ENCODE measurements around the gene LRSAM1. TPM values are rescaled to one million over a fixed set of nuclear protein-coding genes. Genes with fewer than 3 reads are reported as not detected.

LRSAM1 gene
- 10 to 100 TPM; 23.4 to 25.2 TPM for total RNA-seq

DNA sequence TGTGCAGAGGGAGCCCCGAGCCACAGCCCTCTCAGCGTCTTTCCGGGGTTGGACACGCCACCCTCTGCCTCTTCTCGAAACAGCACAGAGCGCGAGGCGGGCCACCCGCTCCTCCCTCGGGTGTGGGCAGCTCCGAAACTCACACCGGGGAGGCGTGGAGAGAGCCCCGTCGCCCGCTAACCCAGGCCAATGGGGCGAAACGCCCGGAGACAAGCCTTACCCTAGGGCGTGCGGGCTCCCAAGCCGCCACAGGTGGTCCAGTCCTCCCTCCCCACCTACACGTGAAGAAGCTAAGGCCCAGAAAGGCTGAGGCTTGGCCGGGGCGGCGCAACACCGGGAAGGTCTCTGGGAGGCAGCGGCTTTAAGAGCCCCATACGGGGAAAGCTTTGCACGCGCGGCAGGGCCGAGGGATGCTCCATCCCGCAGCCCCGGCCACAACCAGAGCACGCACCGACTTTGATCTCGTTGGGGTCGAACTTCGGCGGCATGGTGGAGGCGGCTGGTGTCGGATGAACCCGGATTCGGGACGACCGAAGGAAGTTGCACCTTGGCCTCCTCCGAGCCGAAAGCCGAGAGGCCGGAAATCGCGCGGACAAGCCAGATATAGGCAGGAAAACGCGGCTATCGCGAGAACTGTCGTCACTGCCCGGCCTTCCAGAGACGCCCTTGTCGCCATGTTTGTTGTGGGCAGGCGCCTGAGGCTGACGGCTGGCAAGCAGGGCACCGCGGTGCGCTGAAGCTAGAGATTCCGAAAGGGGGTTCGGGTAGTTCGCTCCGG, at the start of gene LRSAM1, which contains the start of gene RPL12:
LRSAM1 (plus strand) TSS at position 681 of the 778 bp plus-strand sequence. CDS start 3,018 bp downstream, outside the sequence.
RPL12 (minus strand) TSS at position 577 of the 778 bp plus-strand sequence; CDS start at position 488, 89 bp downstream.
- POLR2A ChIA-PET, result interaction anchor here (0.5 to 3.6 kb wide), 11 partner anchors 12 to 465 kb away, joined by 3 to 27 read pairs (median 4); partner anchors contain the start of genes SLC2A8, TOR2A and ZNF79
- CTCF ChIA-PET, result interaction anchor here (0.5 to 1.3 kb wide), 4 partner anchors 54 to 140 kb away, joined by 3 to 4 read pairs (median 3); partner anchors contain the start of gene SLC2A8

DNA sequence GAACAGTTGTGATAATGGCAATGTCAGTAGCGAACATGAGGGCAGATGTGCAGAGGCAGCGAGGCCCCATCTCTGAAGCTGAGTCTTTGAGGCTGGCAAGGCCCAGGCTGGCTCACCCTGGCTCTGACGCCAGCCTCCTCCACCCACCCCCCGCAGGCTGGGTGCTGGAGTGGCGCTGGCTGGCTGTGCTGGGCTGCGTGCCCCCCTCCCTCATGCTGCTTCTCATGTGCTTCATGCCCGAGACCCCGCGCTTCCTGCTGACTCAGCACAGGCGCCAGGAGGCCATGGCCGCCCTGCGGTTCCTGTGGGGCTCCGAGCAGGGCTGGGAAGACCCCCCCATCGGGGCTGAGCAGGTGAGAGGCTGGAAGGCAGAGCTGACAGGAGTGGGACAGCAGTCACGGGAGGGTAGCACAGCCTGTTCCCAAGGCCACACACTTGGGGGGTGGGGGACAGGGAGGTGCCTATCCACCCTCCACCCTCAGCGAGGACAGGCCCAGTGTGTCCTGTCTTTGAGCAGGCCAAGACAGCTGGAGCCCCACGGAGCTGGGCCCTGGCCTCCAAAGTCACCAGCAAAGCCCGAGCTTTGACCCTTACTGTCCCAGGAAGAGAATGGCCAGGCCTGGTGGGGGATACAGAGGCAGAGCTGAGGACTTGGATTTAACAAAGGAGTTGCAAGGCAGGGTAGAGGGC, 48.8 kb upstream of the LRSAM1 start:
- ChIA-PET POLR2A (interaction anchor here (0.6 kb wide), 1 partner anchor 138 kb away, joined by 3 read pairs; the partner anchor contains the start of gene GARNL3), CTCF (interaction anchor here (1.1 kb wide), 1 partner anchor 24 kb away, joined by 3 read pairs; no protein-coding TSS in a partner anchor)

DNA sequence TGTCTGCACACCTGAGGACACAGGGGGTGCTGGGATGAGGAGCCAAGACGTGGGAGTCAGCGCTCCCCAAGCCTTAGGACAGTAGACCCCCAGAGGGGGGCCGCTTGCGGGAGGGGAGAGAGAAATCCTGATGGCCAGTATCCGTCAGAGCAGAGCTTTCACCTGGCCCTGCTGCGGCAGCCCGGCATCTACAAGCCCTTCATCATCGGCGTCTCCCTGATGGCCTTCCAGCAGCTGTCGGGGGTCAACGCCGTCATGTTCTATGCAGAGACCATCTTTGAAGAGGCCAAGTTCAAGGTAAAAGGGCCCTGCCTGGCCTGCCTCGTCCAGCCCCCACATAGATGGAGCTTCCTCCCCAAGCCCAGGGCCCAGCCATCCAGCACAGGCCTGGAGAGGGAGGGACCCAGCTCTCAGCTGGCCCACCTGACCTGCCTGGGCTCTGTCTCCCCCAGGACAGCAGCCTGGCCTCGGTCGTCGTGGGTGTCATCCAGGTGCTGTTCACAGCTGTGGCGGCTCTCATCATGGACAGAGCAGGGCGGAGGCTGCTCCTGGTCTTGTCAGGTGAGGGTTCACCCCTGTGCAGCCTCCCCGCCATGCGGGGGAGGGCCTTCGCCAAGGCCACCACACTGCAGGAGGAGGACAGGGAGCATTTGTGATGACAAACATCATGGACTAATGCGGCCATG, 47.7 kb upstream of the LRSAM1 start:
- ChIA-PET POLR2A (no interaction called here), CTCF (interaction anchor here (1.1 kb wide), 1 partner anchor 25 kb away, joined by 3 read pairs; no protein-coding TSS in a partner anchor)

DNA sequence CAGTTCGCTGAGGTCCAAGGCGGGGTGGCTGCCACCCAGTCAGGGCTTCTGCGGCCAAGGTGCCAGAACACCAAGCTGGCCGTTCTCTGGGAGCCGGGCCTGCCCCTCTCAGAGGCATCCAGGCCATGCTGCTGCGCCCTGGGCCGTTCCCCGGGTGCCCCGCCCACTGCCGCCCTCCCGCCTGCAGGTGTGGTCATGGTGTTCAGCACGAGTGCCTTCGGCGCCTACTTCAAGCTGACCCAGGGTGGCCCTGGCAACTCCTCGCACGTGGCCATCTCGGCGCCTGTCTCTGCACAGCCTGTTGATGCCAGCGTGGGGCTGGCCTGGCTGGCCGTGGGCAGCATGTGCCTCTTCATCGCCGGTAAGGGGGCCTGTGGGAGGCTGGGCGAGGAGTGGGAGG, 46.7 kb upstream of the LRSAM1 start:
- CTCF ChIA-PET, result no interaction called here

DNA sequence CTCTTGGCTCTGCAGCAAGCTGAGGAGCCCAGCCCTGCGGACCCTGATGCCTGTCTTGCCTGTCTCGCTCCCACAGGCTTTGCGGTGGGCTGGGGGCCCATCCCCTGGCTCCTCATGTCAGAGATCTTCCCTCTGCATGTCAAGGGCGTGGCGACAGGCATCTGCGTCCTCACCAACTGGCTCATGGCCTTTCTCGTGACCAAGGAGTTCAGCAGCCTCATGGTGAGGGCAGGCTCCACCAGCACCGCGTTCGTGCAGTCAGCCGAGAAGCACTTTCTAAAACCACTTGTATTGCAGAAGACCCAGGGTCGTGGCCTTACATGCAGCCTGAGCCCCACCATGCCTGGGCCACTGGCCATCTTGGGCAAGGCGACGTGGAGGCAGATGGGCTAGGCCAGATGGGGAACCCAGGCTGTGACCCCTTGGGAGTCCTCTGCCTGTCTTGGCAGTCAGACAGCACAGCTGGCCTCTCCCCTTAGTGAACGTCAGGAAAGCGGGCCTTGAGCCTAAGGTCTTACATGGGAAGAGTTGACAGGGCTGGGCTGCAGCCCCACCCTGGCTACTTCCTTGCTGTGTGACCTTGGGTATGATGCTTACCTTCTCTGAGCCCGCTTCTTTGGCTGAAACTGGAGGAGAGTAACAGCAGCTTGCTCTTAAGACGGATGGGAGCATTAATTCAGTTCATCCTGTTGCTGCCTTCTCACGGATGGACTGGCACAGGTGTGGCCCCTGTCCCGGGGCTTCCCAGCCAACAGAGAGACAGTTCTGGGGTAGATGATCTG, 45.8 kb upstream of the LRSAM1 start:
- ChIA-PET POLR2A (no interaction called here), CTCF (interaction anchor here (1.5 kb wide), 1 partner anchor 472 kb away, joined by 3 read pairs; no protein-coding TSS in a partner anchor)

More for the DNA sequence above, 46.7 kb upstream of the LRSAM1 start:
- POLR2A ChIA-PET, result interaction anchor here (0.7 kb wide), 1 partner anchor 180 kb away, joined by 3 read pairs; no protein-coding TSS in a partner anchor

DNA sequence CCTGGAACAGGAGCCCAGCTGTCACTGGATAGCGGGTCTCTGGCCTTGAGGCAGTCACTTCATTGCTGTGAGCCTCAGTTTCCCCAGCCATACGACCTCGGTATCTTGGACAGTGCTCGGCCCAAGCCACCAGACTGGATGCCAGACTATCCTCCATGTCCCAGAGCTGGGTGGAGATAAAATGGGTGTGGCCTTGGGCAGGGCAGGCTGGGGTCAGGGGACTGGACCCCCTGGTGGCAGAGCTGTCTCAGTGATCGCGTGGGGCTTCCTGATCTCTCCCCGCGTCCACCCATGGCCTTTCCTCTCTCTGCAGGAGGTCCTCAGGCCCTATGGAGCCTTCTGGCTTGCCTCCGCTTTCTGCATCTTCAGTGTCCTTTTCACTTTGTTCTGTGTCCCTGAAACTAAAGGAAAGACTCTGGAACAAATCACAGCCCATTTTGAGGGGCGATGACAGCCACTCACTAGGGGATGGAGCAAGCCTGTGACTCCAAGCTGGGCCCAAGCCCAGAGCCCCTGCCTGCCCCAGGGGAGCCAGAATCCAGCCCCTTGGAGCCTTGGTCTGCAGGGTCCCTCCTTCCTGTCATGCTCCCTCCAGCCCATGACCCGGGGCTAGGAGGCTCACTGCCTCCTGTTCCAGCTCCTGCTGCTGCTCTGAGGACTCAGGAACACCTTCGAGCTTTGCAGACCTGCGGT, 44.4 kb upstream of the LRSAM1 start:
- ChIA-PET CTCF (interaction anchor here (1.5 to 1.7 kb wide), 2 partner anchors 10 to 474 kb away, joined by 3 to 4 read pairs; partner anchors contain the start of gene SLC2A8), POLR2A (interaction anchor here (0.8 kb wide), 1 partner anchor 19 kb away, joined by 9 read pairs; no protein-coding TSS in a partner anchor)

DNA sequence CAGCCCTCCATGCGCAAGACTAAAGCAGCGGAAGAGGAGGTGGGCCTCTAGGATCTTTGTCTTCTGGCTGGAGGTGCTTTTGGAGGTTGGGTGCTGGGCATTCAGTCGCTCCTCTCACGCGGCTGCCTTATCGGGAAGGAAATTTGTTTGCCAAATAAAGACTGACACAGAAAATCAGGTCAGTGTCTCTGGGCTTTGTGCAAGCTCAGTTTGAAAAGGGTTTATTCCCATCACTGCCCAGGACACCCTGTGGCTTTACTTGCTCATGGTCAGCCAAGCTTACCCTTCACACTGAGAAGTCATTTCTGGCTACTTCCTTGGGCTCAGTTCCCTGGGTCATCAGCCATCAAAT, 43.8 kb upstream of the LRSAM1 start:
- POLR2A ChIA-PET, result interaction anchor here (0.8 kb wide), 1 partner anchor 20 kb away, joined by 9 read pairs; no protein-coding TSS in a partner anchor

DNA sequence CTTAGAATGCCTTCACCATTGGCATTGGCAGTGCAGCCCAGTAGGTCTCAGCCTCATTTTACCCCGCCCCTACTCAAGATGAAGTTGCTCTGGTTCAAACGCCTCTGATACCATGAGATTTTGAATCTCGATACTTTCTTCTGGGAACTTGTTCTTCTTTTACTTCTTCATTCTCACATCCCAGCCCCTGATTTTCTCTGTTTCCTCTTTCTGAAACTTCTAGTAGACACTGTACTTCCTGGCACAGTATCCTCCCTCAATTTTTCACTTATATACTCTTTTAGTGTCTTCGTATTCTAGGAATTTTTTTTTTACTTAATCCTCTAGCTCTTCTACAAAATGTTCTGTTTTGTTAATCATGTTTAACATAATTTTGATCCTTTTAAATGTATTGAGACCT, 40.2 kb upstream of the LRSAM1 start:
- POLR2A ChIA-PET, result no interaction called here
- CTCF ChIA-PET, result no interaction called here

More for the DNA sequence above, 43.8 kb upstream of the LRSAM1 start:
- CTCF ChIA-PET, result interaction anchor here (1.7 kb wide), 1 partner anchor 10 kb away, joined by 4 read pairs; the partner anchor contains the start of gene SLC2A8

DNA sequence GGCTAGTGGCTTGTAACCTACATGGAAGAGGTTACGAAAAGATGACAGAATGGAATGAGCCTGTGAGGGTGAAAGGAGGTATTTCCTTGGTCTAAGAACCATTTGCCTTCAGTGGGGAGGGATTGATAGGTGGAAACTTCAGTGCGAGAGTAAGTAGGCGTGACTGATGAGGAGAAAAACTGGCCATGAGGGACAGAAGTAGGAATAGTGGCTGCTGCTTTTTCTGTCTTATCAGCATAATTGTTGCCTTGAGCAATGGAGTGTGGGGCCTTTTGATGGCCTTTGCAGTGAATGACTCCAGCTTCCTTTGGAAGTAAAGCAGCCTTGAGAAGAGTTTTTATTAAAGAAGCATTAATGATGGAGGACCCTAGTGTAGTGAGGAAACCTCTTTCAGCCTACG, 36.2 kb upstream of the LRSAM1 start:
- POLR2A ChIA-PET, result no interaction called here
- CTCF ChIA-PET, result no interaction called here

DNA sequence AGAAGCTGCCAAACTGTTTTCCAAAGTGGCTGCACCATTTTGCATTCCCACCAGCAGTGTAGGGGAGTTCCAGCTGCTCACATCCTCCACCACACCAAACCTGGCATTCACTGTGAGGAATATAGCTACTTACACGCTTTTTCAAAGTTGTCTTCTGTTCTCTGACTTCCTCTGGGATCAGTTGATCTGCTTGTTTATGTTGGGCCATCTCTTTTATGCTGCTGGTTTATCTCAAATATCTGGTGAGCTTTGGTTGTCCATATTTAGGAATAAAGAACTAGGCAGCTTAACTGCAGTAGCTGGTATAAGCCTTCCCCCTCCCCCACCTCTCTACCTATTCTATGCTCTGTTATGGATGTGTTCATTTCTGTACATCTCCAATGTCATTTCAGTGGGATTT, 35.7 kb upstream of the LRSAM1 start:
- POLR2A ChIA-PET, result no interaction called here

DNA sequence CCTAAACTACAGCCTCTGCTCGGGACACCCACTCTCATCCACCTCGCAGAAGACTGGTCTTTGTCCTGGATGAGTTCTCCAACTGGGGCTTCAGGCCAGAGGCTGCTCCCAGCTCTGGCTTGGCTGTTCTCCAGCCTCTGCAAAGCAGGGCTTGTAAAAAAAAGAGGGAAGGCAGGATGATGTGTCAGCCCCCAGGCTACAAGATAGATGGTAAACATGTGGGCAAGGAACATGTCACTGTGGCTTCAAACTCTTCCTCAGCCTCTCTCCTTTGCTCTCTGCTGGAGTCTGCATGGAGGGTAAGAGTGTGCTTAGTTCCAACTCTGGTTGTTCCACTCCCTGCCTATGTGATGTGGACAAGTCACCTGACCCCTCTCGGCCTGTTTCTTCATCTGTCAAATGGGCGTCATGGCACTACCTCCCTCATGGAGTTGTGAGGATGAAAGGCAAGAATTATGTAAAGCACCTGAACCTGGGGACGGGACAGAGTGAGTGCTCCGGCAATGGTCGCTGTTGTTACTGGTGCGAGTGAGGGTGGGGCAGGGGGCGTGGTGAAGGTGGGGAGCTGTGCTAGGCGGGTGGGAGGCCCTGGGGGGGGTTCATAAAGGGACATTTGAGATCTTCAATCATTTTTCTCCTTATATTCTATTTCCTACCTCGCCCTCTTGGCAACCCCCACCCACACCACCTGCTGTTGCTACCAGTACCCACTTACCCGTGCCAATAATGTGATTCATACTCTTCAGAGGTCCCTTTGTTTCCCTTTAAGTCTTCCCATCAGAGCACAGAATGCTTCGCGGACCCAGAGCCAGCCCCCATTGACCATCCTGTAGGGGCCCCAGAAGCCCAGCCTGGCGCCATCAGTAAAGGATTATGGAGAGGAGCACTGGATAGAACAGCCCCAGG, 33.9 kb upstream of the LRSAM1 start:
- CTCF ChIA-PET, result interaction anchor here (1.0 to 1.5 kb wide), 2 partner anchors 27 to 202 kb away, joined by 3 read pairs; no protein-coding TSS in a partner anchor
- POLR2A ChIA-PET, result no interaction called here

More for the DNA sequence above, 35.7 kb upstream of the LRSAM1 start:
- CTCF ChIA-PET, result no interaction called here

DNA sequence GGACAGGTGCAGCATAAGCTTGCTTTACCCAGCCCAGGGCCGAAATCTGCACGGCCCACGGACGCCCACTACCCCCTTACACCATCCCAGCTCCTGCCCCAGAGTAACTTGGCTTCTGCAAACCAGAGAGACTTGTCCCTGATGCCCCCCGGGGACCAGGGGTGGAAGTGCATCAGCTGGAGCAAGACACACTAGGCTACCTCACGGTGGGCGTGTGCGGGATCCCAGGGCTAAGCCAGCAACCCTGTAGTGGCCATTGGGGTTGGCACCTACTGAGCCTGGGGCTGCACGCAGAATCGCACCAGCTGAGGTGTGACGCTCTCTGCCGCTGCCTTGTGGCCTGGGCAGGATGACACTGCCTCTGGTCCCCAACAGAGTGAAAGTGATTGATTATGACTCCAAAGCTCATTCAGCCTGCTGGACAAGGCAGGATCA, 33.3 kb upstream of the LRSAM1 start:
- ChIA-PET POLR2A (no interaction called here), CTCF (interaction anchor here (1.5 kb wide), 1 partner anchor 203 kb away, joined by 3 read pairs; no protein-coding TSS in a partner anchor)

DNA sequence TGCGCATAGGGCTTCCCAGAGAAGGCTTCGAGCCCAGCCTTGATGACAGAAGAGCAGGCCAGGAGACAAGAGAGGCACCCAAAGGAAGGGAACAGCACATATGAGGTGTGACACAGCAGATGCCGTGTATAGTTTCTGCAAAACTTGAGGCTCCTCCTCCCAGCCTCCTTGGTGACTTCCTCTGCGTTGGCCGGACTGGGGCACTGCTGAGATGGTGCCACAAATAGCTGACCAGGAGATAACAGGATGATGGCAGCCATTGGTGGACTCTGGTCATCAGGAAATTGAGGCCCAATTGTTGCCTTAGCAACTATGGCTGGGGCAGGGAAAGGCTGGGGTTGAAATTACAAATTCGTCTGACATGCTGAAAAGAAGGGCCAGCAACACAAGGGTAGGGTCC, 32.0 kb upstream of the LRSAM1 start:
- POLR2A ChIA-PET, result no interaction called here
- CTCF ChIA-PET, result no interaction called here

DNA sequence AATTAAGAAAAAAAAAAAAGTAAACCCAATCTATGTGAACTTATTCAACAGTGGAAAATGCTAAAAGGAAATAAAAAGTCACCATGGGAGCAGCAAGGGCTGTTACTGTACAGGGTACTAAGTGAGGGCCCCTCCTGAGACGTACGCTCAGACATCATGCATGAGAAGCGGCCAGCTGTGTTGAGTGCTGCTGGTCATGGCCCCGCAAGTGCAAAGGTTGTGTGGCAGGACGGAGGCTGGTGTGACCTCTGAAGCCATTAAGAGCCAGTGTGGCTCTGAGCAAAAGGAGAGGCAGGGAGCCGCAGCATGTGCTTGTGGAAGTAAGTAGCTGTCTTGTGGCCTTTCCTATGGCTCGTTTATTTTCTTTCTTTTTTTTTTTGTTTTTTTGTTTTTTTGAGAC, 30.3 kb upstream of the LRSAM1 start:
- ChIA-PET CTCF (interaction anchor here (1.1 kb wide), 1 partner anchor 24 kb away, joined by 3 read pairs; the partner anchor contains the start of gene SLC2A8), POLR2A (no interaction called here)

DNA sequence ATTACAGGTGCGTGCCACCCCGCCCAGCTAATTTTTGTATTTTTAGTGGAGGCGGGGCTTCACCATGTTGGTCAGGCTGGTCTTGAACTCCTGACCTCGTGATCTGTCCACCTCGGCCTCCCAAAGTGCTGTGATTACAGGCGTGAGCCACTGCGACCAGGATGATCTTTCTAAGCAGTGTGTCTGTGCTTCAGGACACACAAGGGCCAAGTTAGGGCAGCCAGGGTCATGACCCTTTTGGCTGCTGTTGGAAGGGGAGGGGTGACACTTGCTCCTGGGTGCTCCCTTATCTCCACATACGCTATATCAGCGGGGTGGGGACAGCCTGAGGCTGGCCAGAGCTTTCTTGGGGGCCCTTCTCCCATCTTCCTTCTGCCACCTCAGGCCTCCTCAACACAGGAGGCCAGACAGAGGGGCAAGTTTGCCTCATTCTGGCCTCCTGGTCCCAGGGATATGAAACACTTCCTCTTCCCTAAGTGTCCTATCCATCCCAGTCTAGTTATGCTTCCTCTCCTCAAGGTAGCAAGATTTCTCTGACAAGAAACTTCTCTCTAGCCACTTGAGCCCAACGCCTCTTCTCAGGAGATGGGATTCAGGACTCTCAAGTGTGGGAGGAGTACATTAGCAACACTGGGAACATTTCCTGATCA, 29.1 kb upstream of the LRSAM1 start:
- POLR2A ChIA-PET, result interaction anchor here (3.1 kb wide), 1 partner anchor 29 kb away, joined by 27 read pairs; the partner anchor contains the start of genes LRSAM1 and RPL12
- CTCF ChIA-PET, result interaction anchor here (1.5 kb wide), 1 partner anchor 207 kb away, joined by 5 read pairs; no protein-coding TSS in a partner anchor

DNA sequence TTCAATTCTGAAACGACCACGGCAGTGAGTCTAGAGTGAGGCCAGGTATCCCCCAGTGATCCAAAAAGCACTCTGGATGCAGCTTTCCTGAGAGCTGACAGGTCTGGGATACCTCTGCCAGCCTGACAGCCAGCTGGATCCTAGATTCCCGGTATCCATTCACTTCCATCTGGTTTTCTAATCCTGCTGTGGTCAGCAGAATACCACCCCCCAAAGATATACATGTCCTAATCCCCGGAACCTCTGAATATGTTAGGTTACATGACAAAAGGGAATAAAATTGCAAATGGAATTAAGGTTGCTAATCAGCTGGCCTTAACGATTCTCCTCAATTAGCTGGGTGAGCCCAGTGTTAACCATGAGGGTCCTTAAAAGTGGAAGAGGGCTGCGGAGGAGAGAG, 28.5 kb upstream of the LRSAM1 start:
- ChIA-PET POLR2A (interaction anchor here (2.6 to 3.1 kb wide), 2 partner anchors 28 to 35 kb away, joined by 11 to 27 read pairs; partner anchors contain the start of genes LRSAM1 and RPL12), CTCF (interaction anchor here (1.2 to 1.5 kb wide), 2 partner anchors 21 to 208 kb away, joined by 3 to 5 read pairs; no protein-coding TSS in a partner anchor)

All from activated CD8-positive, alpha-beta memory T cell treated with anti-CD3 and anti-CD28 coated beads for 36 hours (primary cell).